Hematopoietic multipotent progenitor cell treated with erythropoietin and hydrocortisone succinate and interleukin-3 and kit ligand, for 8 days (in vitro differentiated cells): ENCODE measurements around the gene ZFYVE27.
A peak's percentile ranks its signal among the peaks of the same experiment; 100 is the strongest.
"Not testable (repeated sequence)": the region's sequence is repeated elsewhere in the genome, so short reads cannot be mapped to it uniquely, and the experiment has no call there.

ENCODE experiments used
- DNase-seq: peaks from one replicate; pipeline ENCODE4 v3.0.0-alpha.2; 2015

Gene ZFYVE27

GRCh38 chr10:97736902-97737769 lies at the start of gene ZFYVE27:
Gene ZFYVE27 (plus strand): TSS chr10:97737128. CDS start chr10:97738478, 1,350 bp downstream.
- DNase-seq: peak; percentile 94

GRCh38 chr10:97687785-97688781 lies 48.8 kb upstream of the ZFYVE27 start:
- DNase-seq: peak; percentile 21

- DNase-seq: peak; percentile 85
Observed at GRCh38 chr10:97689559-97690020, 47.3 kb upstream of the ZFYVE27 start.

GRCh38 chr10:97690133-97690532 lies 46.8 kb upstream of the ZFYVE27 start:
- no peak for DNase-seq

GRCh38 chr10:97698072-97698655 lies 38.8 kb upstream of the ZFYVE27 start:
- DNase-seq: not testable (repeated sequence)

GRCh38 chr10:97701438-97702069 lies 35.4 kb upstream of the ZFYVE27 start:
- peak; percentile 86 for DNase-seq

- no peak for DNase-seq
Observed at GRCh38 chr10:97703398-97704067, 33.4 kb upstream of the ZFYVE27 start.

- DNase-seq: no peak
Observed at GRCh38 chr10:97704341-97704740, 32.6 kb upstream of the ZFYVE27 start.

- no peak for DNase-seq
Observed at GRCh38 chr10:97705006-97705670, 31.8 kb upstream of the ZFYVE27 start.

GRCh38 chr10:97707134-97707861 lies 29.6 kb upstream of the ZFYVE27 start:
- no peak for DNase-seq

GRCh38 chr10:97708167-97708566 lies 28.8 kb upstream of the ZFYVE27 start:
- no peak for DNase-seq

GRCh38 chr10:97708976-97709946 lies 27.7 kb upstream of the ZFYVE27 start:
- DNase-seq: peak; percentile 69

- DNase-seq: no peak
Observed at GRCh38 chr10:97711640-97712572, 25.0 kb upstream of the ZFYVE27 start.

GRCh38 chr10:97713339-97713825 lies 23.5 kb upstream of the ZFYVE27 start, which contains the start of gene MARVELD1:
Gene MARVELD1 (plus strand): TSS chr10:97713730. CDS start chr10:97713877, 147 bp downstream.
- DNase-seq: peak; percentile 58

- peak; percentile 68 for DNase-seq
Observed at GRCh38 chr10:97713826-97714400, 23.0 kb upstream of the ZFYVE27 start.

GRCh38 chr10:97714401-97715258 lies 22.3 kb upstream of the ZFYVE27 start:
- peak; percentile 76 for DNase-seq
